AG04450 (cell line): Measurements from ENCODE around the gene LPIN1. TPM values are rescaled to one million over a fixed set of nuclear protein-coding genes. Genes with fewer than 3 reads are reported as not detected.

ENCODE experiments used
- CTCF ChIA-PET: fragments of 300-600, 350-600 bp; formaldehyde crosslinking; extraction: SDS; loops from one replicate; lab custom pipeline; 2022; ENCODE audit warnings: antibody characterized with exemption, inconsistent platforms; lab: Charles Lee
- POLR2A ChIA-PET: fragments of 350-600 bp; formaldehyde crosslinking; extraction: SDS; loops from one replicate; lab custom pipeline; 2021; ENCODE audit warnings: antibody characterized with exemption, inconsistent platforms; lab: Yijun Ruan, JAX
- DNase-seq: peaks from one replicate; pipeline ENCODE4 v3.0.0-alpha.2; 2011; ENCODE audit warnings: low read depth, low spot score
- H3K27ac ChIP-seq: one replicate; pipeline ENCODE4 v1.5.1; 2012; ENCODE audit warnings: low read depth, low read length, control low read depth
- H3K27me3 ChIP-seq: one replicate; pipeline ENCODE4 v1.6.0; 2012; ENCODE audit warnings: low read length; ENCODE audit not compliant: control insufficient read depth, insufficient read depth
- H3K4me3 ChIP-seq: 2 replicates; pipeline ENCODE4 v1.5.1; 2011; ENCODE audit warnings: mild to moderate bottlenecking, low read depth, low read length, control low read depth
- H3K9me3 ChIP-seq: 2 replicates; pipeline ENCODE4 v1.5.1; 2012; ENCODE audit warnings: low read length; ENCODE audit not compliant: control insufficient read depth, insufficient read depth
- CTCF ChIP-seq: IDR thresholded peaks from 2 replicates; pipeline ENCODE4 v1.5.1; 2011; ENCODE audit warnings: low read depth, low read length, control low read depth, inconsistent platforms
- polyA plus RNA-seq: library from polyadenylated mRNA; depleted of rRNA; stranded (reverse); fragments of >200 nt; gene quantifications from 2 replicates; pipeline ENCODE4 v1.2.3, GENCODE V29; 2011

The LPIN1 gene
- polyA plus RNA-seq, 1 experiment, result 40.5 TPM

- Histone ChIP-seq H3K27me3 (no peaks in the 10 kb centered on the region), H3K27ac (no peak overlapping the region), H3K4me3 (no peak overlapping the region), H3K9me3 (peaks cover 12% of the 10 kb centered on the region; the same call in 1 of the 2 replicates)
- no peak for TF ChIP-seq CTCF
- ChIA-PET POLR2A (no interaction called here), CTCF (interaction anchor here (0.6 to 1.0 kb wide), 3 partner anchors 218 to 1176 kb away, joined by 3 read pairs; no protein-coding TSS in a partner anchor)
- no peak for DNase-seq
Measured at GRCh38 chr2:11831415-11831814, 85.0 kb downstream of the LPIN1 start.

GRCh38 chr2:11832531-11832930 is 86.1 kb downstream of the LPIN1 start:
- DNase-seq, result no peak
- Histone ChIP-seq H3K27me3 (no peaks in the 10 kb centered on the region), H3K4me3 (no peak overlapping the region), H3K27ac (no peak overlapping the region), H3K9me3 (peaks cover 12% of the 10 kb centered on the region; the same call in 1 of the 2 replicates)
- POLR2A ChIA-PET, result interaction anchor here (1.0 kb wide), 1 partner anchor 486 kb away, joined by 3 read pairs; no protein-coding TSS in a partner anchor
- TF ChIP-seq CTCF, result no peak
- CTCF ChIA-PET, result interaction anchor here (0.5 to 1.7 kb wide), 5 partner anchors 265 to 1174 kb away, joined by 3 to 7 read pairs (median 3); no protein-coding TSS in a partner anchor

GRCh38 chr2:11833601-11834000 is 87.2 kb downstream of the LPIN1 start:
- CTCF ChIA-PET, result interaction anchor here (1.7 kb wide), 1 partner anchor 1173 kb away, joined by 7 read pairs; no protein-coding TSS in a partner anchor
- Histone ChIP-seq H3K27me3 (no peaks in the 10 kb centered on the region), H3K27ac (no peak overlapping the region), H3K4me3 (no peak overlapping the region), H3K9me3 (peaks cover 12% of the 10 kb centered on the region; the same call in 1 of the 2 replicates)
- DNase-seq, result peak; percentile 15
- no peak for TF ChIP-seq CTCF
- POLR2A ChIA-PET, result interaction anchor here (1.0 kb wide), 1 partner anchor 485 kb away, joined by 3 read pairs; no protein-coding TSS in a partner anchor

GRCh38 chr2:11835403-11835802 is 89.0 kb downstream of the LPIN1 start:
- H3K27me3 ChIP-seq, result no peaks in the 10 kb centered on the region
- DNase-seq, result no peak
- H3K4me3 ChIP-seq, result no peak overlapping the region
- POLR2A ChIA-PET, result no interaction called here
- no peak overlapping the region for H3K27ac ChIP-seq
- CTCF ChIA-PET, result no interaction called here
- TF ChIP-seq CTCF, result peak; percentile 34; the same call in 1 of the 2 replicates
- peaks cover 12% of the 10 kb centered on the region; the same call in 1 of the 2 replicates for H3K9me3 ChIP-seq

- H3K27ac ChIP-seq, result no peak overlapping the region
- POLR2A ChIA-PET, result no interaction called here
- no peak for DNase-seq
- H3K27me3 ChIP-seq, result no peaks in the 10 kb centered on the region
- peaks cover 12% of the 10 kb centered on the region; the same call in 1 of the 2 replicates for H3K9me3 ChIP-seq
- no peak for TF ChIP-seq CTCF
- no peak overlapping the region for H3K4me3 ChIP-seq
- CTCF ChIA-PET, result no interaction called here
Measured at GRCh38 chr2:11836647-11837219, 90.3 kb downstream of the LPIN1 start.
